ENCODE data around the gene BCAS3. TPM values are rescaled to one million over a fixed set of nuclear protein-coding genes. Genes with fewer than 3 reads are reported as not detected.

Gene BCAS3
- total RNA-seq, 1 donor from 2014 or later, result 75.9 TPM

DNA sequence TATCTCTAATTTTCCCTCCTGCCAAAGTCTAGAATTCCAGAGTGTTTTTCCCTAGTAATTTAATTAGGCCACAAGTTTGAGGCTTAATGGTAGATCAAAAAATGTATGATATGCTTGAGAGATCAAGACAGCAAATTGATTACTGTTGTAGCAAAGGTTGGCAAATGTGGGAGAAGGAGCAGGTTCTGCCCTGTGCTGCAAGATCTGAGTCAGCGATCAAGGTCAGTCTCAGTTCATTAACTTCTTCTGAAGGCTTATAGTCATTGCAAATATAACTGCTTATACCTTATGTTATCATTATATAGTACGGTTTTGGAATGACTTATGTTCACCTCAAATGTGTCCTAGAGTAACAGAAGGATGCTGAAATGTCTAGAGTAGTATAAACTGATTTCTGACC, 490.9 kb downstream of the BCAS3 start:
- no peak for DNase-seq (ENCODE audit: low spot score in 2 of 2)
- H3K4me3 ChIP-seq, result no peak overlapping the region
- no peaks in the 10 kb centered on the region for H3K4me1 ChIP-seq
- intact Hi-C loops (cut with DNase I), result no loop called here
- no peaks in the 10 kb centered on the region for H3K36me3 ChIP-seq
- H3K9me3 ChIP-seq, result no peaks in the 10 kb centered on the region
- no peak overlapping the region for H3K27ac ChIP-seq
- TF ChIP-seq CTCF (IDR thresholded peaks at IDR 0.05), result no peak
- H3K27me3 ChIP-seq, result peaks cover 5% of the 10 kb centered on the region

GRCh38 chr17:61174310-61174709, 496.7 kb downstream of the BCAS3 start:
- H3K4me3 ChIP-seq, result no peak overlapping the region
- intact Hi-C loops (cut with DNase I), result no loop called here
- H3K4me1 ChIP-seq, result no peaks in the 10 kb centered on the region
- H3K27ac ChIP-seq, result no peak overlapping the region
- H3K9me3 ChIP-seq, result no peaks in the 10 kb centered on the region
- H3K27me3 ChIP-seq, result peaks cover 5% of the 10 kb centered on the region
- DNase-seq (ENCODE audit: low spot score in 2 of 2), result no peak
- no peaks in the 10 kb centered on the region for H3K36me3 ChIP-seq
- TF ChIP-seq CTCF (IDR thresholded peaks at IDR 0.05), result no peak

GRCh38 chr17:61175298-61176142, 497.9 kb downstream of the BCAS3 start:
- Histone ChIP-seq H3K9me3 (no peaks in the 10 kb centered on the region), H3K36me3 (no peaks in the 10 kb centered on the region), H3K4me1 (no peaks in the 10 kb centered on the region), H3K27me3 (peaks cover 5% of the 10 kb centered on the region), H3K4me3 (no peak overlapping the region), H3K27ac (no peak overlapping the region)
- intact Hi-C loops (cut with DNase I), result no loop called here
- no peak for DNase-seq (ENCODE audit: low spot score in 2 of 2)
- no peak for TF ChIP-seq CTCF (IDR thresholded peaks at IDR 0.05)

DNA sequence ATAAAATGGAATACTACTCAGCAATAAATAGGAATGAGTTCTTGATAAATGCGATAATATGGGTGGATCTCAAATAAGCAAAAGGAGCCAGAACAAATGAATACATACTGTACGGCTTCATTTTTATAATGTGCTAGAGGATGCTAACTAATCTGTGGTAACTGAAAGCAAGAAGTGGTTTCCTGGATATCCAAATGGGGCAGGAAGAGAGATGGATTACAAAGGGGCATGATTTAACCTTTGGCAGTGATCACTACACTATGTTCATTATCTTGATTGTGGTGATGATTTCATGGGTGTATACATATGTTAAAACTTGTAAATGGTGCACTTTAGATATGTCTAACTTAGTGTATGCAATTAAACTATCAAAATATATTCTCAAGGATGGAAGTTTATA, 499.7 kb downstream of the BCAS3 start:
- TF ChIP-seq CTCF (IDR thresholded peaks at IDR 0.05), result no peak

GRCh38 chr17:61178284-61178683, 500.6 kb downstream of the BCAS3 start:
- no peaks in the 10 kb centered on the region for H3K27me3 ChIP-seq
- H3K9me3 ChIP-seq, result no peaks in the 10 kb centered on the region
- H3K36me3 ChIP-seq, result no peaks in the 10 kb centered on the region
- no peak overlapping the region for H3K4me3 ChIP-seq
- H3K4me1 ChIP-seq, result no peaks in the 10 kb centered on the region
- TF ChIP-seq CTCF (IDR thresholded peaks at IDR 0.05), result no peak
- intact Hi-C loops (cut with DNase I), result no loop called here
- no peak for DNase-seq (ENCODE audit: low spot score in 2 of 2)
- H3K27ac ChIP-seq, result no peak overlapping the region

More for the DNA sequence above, 499.7 kb downstream of the BCAS3 start:
- Histone ChIP-seq H3K4me1 (no peaks in the 10 kb centered on the region), H3K9me3 (no peaks in the 10 kb centered on the region), H3K4me3 (no peak overlapping the region), H3K36me3 (no peaks in the 10 kb centered on the region), H3K27ac (no peak overlapping the region), H3K27me3 (no peaks in the 10 kb centered on the region)
- no peak for DNase-seq (ENCODE audit: low spot score in 2 of 2)
- intact Hi-C loops (cut with DNase I), result no loop called here
